ENCODE measurements around the gene SH3BP1. TPM values are rescaled to one million over a fixed set of nuclear protein-coding genes. Genes with fewer than 3 reads are reported as not detected.

Gene SH3BP1
- total and polyA plus RNA-seq, 9 of the 15 experiments (the other 6 are each of a cell fraction or from before 2014, with no cell fraction given), result 0.10 to 36.2 (median 10.4) TPM

DNA sequence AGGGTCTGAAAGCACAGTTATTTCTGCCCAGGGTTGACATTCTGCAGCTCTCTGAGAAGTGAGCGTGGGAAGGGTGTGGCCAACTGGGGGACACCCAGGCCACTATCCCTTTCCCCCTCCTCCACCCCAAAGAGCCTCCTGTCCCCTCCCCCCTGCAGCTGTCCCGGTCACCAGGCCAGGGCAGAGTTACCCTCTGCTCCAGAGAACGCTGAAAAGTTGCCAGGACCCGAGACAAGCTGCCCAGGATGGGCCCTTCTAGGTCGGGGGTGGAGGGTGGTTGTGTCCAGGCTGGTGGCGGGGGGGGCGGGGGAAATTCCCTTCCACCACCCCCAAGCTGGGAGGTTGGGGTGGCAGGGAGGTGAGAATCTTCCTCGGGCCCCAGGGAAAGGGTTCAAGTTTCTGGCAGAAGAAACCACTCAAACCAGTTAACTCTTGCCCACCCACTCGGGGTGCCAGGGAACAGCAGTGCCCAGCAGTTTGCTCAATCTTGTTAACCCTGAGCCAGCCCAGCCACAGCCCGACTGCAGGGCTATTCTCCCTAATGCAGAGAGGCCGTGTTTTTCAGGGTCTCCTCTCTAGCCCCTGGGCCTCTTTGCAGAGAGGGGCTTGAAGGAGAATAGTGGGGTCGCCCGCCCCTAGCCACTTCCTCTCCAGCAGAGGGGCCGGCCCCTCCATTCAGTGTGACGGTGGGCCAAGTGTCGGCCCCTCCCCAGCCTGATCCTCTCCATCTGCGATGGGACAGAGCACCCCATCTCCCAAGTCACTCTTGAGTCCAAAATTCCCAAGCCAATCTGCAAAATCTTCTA, 36.7 kb downstream of the SH3BP1 start:
- no peaks in the 10 kb centered on the region for H4K20me1 ChIP-seq (replicated peaks; ENCODE audit: control insufficient read depth, insufficient read depth, low read length)
- DNase-seq (ENCODE audit: extremely low read depth in 1 of 4, low spot score in 3 of 4) (peak in 1 of 4 experiments; percentile 57), FAIRE-seq (peak; percentile 57), ATAC-seq (peak; percentile 5; the same call in 2 of the 3 replicates)
- H3K4me3 ChIP-seq, result peak overlapping the region; percentile 52
- intact Hi-C loops (cut with micrococcal nuclease), result no loop called here
- TF ChIP-seq, protein P1, sequence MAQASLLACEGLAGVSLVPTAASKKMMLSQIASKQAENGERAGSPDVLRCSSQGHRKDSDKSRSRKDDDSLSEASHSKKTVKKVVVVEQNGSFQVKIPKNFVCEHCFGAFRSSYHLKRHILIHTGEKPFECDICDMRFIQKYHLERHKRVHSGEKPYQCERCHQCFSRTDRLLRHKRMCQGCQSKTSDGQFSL (CRISPR knock-in tag; IDR thresholded peaks at IDR 0.05), result no peak
- TF ChIP-seq, protein P1 (tag; IDR thresholded peaks at IDR 0.05), result no peak
- TF ChIP-seq ADNP (tag; IDR thresholded peaks at IDR 0.05), result peak; percentile 8; the same call in 1 of the 2 replicates
- no peak for TF ChIP-seq MEIS2 (IDR thresholded peaks at IDR 0.05; ENCODE audit: partially characterized antibody)
- TF ChIP-seq, protein P2, sequence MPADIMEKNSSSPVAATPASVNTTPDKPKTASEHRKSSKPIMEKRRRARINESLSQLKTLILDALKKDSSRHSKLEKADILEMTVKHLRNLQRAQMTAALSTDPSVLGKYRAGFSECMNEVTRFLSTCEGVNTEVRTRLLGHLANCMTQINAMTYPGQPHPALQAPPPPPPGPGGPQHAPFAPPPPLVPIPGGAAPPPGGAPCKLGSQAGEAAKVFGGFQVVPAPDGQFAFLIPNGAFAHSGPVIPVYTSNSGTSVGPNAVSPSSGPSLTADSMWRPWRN (IDR thresholded peaks at IDR 0.05; ENCODE audit: low read depth), result no peak
- TF ChIP-seq ZNF133 (CRISPR knock-in tag; IDR thresholded peaks at IDR 0.05), result no peak
- in situ Hi-C loops (cut with MboI), result no loop called here
- H3K9ac ChIP-seq (ENCODE audit: insufficient read depth in 1 of 2, low read depth in 2 of 2, low read length in 2 of 2), result peak overlapping the region; percentile 71 to 84
- H3K4me1 ChIP-seq (replicated peaks in 1 of 2; ENCODE audit: control insufficient read depth in 2 of 2, insufficient read depth in 2 of 2, low read length in 2 of 2), result peaks cover 3 to 63% of the 10 kb centered on the region in 2 experiments; a peak in 4 of 5 replicates
- H3K36me3 ChIP-seq (ENCODE audit: control insufficient read depth, insufficient read depth, low read length), result peaks cover 5% of the 10 kb centered on the region; the same call in 1 of the 3 replicates
- POLR2A ChIA-PET, result interaction anchor here (1.0 to 2.1 kb wide), 6 partner anchors 15 to 163 kb away, joined by 3 to 12 read pairs (median 6); partner anchors contain the start of gene PDXP
- H2AFZ ChIP-seq (ENCODE audit: low read depth, low read length), result no peak overlapping the region
- BruUV-seq (replicated peaks), result TSS peak; percentile 85
- peaks cover 23% of the 10 kb centered on the region for H3K79me2 ChIP-seq (ENCODE audit: control insufficient read depth, insufficient read depth, low read length)
- no peaks in the 10 kb centered on the region for H3K9me3 ChIP-seq (replicated peaks; ENCODE audit: control insufficient read depth, insufficient read depth, low read depth, low read length)
- CTCF ChIA-PET (ENCODE audit: low intra/inter-chr PET ratio), result no interaction called here
- peak overlapping the region; percentile 85 for H3K27ac ChIP-seq (ENCODE audit: extremely low read depth, low read depth, low read length)
- no peaks in the 10 kb centered on the region for H3K9me1 ChIP-seq (ENCODE audit: control insufficient read depth, insufficient read depth, low read length)
- WGBS (ENCODE audit: insufficient coverage, low coverage, missing lambda C conversion rate), result 8% methylated on average over 6 of the region's 17 CpGs
- H3K4me2 ChIP-seq (ENCODE audit: insufficient read depth, low read length), result peak overlapping the region; percentile 86
- H3K27me3 ChIP-seq (ENCODE audit: control insufficient read depth in 2 of 2, insufficient read depth in 2 of 2, low read length in 2 of 2), result no peaks in the 10 kb centered on the region
